Measurements from ENCODE around the gene PCLO. TPM values are rescaled to one million over a fixed set of nuclear protein-coding genes. Genes with fewer than 3 reads are reported as not detected.

PCLO gene
- total RNA-seq, 2 donors from 2014 or later = 10.9 to 20.8 TPM

- Histone ChIP-seq H3K4me3 (no peak overlapping the region), H3K4me1 (no peaks in the 10 kb centered on the region), H3K9me3 (no peaks in the 10 kb centered on the region), H3K36me3 (replicated peaks in 1 of 2; ENCODE audit: insufficient read depth in 1 of 2, low read depth in 2 of 2) (no peaks in the 10 kb centered on the region), H3K27ac (no peak overlapping the region), H3K27me3 (no peaks in the 10 kb centered on the region)
- TF ChIP-seq, protein P1, sequence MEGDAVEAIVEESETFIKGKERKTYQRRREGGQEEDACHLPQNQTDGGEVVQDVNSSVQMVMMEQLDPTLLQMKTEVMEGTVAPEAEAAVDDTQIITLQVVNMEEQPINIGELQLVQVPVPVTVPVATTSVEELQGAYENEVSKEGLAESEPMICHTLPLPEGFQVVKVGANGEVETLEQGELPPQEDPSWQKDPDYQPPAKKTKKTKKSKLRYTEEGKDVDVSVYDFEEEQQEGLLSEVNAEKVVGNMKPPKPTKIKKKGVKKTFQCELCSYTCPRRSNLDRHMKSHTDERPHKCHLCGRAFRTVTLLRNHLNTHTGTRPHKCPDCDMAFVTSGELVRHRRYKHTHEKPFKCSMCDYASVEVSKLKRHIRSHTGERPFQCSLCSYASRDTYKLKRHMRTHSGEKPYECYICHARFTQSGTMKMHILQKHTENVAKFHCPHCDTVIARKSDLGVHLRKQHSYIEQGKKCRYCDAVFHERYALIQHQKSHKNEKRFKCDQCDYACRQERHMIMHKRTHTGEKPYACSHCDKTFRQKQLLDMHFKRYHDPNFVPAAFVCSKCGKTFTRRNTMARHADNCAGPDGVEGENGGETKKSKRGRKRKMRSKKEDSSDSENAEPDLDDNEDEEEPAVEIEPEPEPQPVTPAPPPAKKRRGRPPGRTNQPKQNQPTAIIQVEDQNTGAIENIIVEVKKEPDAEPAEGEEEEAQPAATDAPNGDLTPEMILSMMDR (IDR thresholded peaks at IDR 0.05) = no peak
- TF ChIP-seq POLR2A (IDR thresholded peaks at IDR 0.05) = no peak
- ATAC-seq = no peak
- intact Hi-C loops (cut with DNase I) = no loop called here
- no peak for DNase-seq
These were observed 402.6 kb downstream of the PCLO start for GRCh38 chr7:82760074-82760473.

- no peaks in the 10 kb centered on the region for H3K36me3 ChIP-seq (replicated peaks in 1 of 2; ENCODE audit: insufficient read depth in 1 of 2, low read depth in 2 of 2)
- H3K4me3 ChIP-seq = no peak overlapping the region
- no peaks in the 10 kb centered on the region for H3K4me1 ChIP-seq
- intact Hi-C loops (cut with DNase I) = no loop called here
- H3K27me3 ChIP-seq = no peaks in the 10 kb centered on the region
- TF ChIP-seq POLR2A (IDR thresholded peaks at IDR 0.05) = no peak
- TF ChIP-seq, protein P1 (IDR thresholded peaks at IDR 0.05) = no peak
- ATAC-seq = no peak
- DNase-seq = no peak
- 79 to 80% methylated on average over 5 of the region's 5 CpGs for WGBS, 2 donors
- no peaks in the 10 kb centered on the region for H3K9me3 ChIP-seq
- no peak overlapping the region for H3K27ac ChIP-seq
These were observed 406.8 kb downstream of the PCLO start for GRCh38 chr7:82755705-82756551.

DNA sequence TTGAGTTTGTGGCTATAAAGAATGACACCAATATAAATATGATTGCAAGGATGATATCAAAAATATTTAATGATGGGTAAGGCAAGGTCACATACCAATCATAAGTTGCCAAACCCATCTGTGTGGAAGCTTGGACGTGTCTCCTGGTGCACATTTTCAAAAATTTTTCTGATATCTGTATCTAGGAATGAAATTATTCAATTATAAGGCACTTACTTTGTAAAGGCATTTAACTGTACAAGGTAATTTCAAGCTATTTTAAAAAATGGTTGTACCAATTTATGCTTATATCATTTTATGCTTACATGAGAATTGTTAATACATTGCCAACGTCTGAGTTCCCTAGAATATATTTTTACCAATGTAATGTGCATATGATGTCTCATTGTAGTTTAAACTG, 412.7 kb downstream of the PCLO start:
- H3K27me3 ChIP-seq = no peaks in the 10 kb centered on the region
- intact Hi-C loops (cut with DNase I) = no loop called here
- no peak overlapping the region for H3K4me3 ChIP-seq
- no peak for TF ChIP-seq POLR2A (IDR thresholded peaks at IDR 0.05)
- H3K36me3 ChIP-seq (replicated peaks in 1 of 2; ENCODE audit: insufficient read depth in 1 of 2, low read depth in 2 of 2) = no peaks in the 10 kb centered on the region
- DNase-seq (no peak), ATAC-seq (no peak)
- no peaks in the 10 kb centered on the region for H3K4me1 ChIP-seq
- H3K27ac ChIP-seq = no peak overlapping the region
- 29 to 34% methylated on average over 2 of the region's 2 CpGs for WGBS, 2 donors
- no peaks in the 10 kb centered on the region for H3K9me3 ChIP-seq

DNA sequence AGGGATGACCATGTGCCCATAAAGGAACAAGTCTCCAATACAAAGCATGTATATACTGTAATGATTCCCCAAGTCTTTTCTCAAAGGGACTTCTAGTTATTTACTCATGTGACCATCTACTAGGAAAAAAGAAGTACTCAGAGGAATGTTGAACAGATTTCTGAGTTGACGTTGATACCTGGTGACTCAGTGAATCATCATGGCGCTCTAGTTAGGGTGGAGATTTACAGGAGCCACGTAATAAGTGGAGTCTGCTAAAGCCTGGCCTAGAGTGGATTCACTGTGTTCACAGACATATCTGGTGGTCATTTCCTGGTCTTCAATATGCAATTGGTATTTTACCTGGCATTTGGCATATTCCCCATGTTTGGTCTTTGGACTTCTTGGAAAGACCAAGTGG, 416.9 kb downstream of the PCLO start:
- Histone ChIP-seq H3K9me3 (no peaks in the 10 kb centered on the region), H3K27me3 (no peaks in the 10 kb centered on the region), H3K27ac (no peak overlapping the region), H3K4me3 (no peak overlapping the region), H3K4me1 (no peaks in the 10 kb centered on the region), H3K36me3 (replicated peaks in 1 of 2; ENCODE audit: insufficient read depth in 1 of 2, low read depth in 2 of 2) (no peaks in the 10 kb centered on the region)
- intact Hi-C loops (cut with DNase I) = no loop called here
- ATAC-seq (no peak), DNase-seq (no peak)
- TF ChIP-seq, protein P1 (IDR thresholded peaks at IDR 0.05) = no peak
- no peak for TF ChIP-seq POLR2A (IDR thresholded peaks at IDR 0.05)
- 57 to 72% methylated on average over 3 of the region's 3 CpGs for whole genome bisulfite sequencing, 2 donors

DNA sequence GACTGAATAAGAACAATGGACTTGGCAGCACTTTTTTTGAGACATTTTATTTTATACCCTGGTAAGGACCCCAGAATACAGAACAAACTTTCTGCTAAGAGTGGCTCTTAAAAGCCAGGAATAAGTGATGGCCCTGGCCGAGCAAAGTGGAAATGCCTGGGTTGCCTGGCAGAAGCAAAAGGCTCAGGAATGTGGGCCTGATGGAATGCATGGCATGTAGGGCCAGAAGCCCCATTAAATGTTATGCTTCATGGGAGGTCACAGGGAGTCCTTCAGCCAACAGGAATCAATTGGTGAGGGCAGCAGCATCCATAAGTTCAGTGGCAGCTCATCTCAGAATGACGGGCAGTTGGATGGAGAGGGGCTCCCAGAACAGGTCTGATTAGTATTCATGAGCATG, 417.6 kb downstream of the PCLO start:
- TF ChIP-seq POLR2A (IDR thresholded peaks at IDR 0.05) = no peak
- TF ChIP-seq, protein P1 (IDR thresholded peaks at IDR 0.05) = no peak

More for the DNA sequence above, 417.6 kb downstream of the PCLO start:
- no peak for ATAC-seq
- WGBS, 2 donors = 22 to 23% methylated on average over 2 of the region's 2 CpGs
- H3K27me3 ChIP-seq = no peaks in the 10 kb centered on the region
- no peak for DNase-seq
- no peaks in the 10 kb centered on the region for H3K4me1 ChIP-seq
- H3K9me3 ChIP-seq = no peaks in the 10 kb centered on the region
- H3K27ac ChIP-seq = no peak overlapping the region
- intact Hi-C loops (cut with DNase I) = no loop called here
- H3K36me3 ChIP-seq (replicated peaks in 1 of 2; ENCODE audit: insufficient read depth in 1 of 2, low read depth in 2 of 2) = no peaks in the 10 kb centered on the region
- no peak overlapping the region for H3K4me3 ChIP-seq

Data from body of pancreas (tissue), 4 donors.